Gastroesophageal sphincter (tissue), 3 donors: ENCODE measurements around the gene VAV3.
A peak's percentile ranks its signal among the peaks of the same experiment; 100 is the strongest.

Experiments used
- POLR2A ChIP-seq, 2 donors: fragments of 450-650 bp; IDR thresholded peaks; one replicate each; pipeline ENCODE4 v1.6.1; 2017; ENCODE audit warnings: antibody characterized with exemption in 2 of 2, mild to moderate bottlenecking in 2 of 2, moderate library complexity in 1 of 2
- TF ChIP-seq, protein P1 (sequence below), 4 experiments: fragments of 200-600 bp in 2 of 4; fragments of 450-650 bp in 2 of 4; sonication (generic) in 1 of 4; IDR thresholded peaks; one replicate each; pipeline ENCODE4 v1.5.1; 2017 to 2019; ENCODE audit warnings: antibody characterized with exemption in 4 of 4, mild to moderate bottlenecking in 2 of 4, moderate library complexity in 2 of 4

DNA sequence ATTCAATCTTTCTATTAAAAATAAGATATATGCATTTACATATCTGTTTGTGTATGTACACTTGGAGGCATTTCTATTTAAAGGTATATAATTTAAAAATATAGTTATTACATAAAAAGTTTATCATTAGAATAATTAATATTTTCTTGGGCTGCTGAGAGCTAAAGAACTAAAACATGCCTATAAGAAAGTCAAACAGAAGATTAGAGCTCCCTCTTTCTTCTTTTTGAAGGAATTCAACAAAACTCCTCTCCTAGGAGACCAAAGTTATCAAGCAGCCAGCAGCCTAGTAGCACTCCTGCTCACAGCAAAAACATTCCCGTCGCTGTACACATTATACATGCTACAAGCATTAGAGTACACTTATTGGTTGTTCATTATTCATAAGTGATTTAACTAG lies 216.4 kb downstream of the VAV3 start:
- TF ChIP-seq, protein P1, sequence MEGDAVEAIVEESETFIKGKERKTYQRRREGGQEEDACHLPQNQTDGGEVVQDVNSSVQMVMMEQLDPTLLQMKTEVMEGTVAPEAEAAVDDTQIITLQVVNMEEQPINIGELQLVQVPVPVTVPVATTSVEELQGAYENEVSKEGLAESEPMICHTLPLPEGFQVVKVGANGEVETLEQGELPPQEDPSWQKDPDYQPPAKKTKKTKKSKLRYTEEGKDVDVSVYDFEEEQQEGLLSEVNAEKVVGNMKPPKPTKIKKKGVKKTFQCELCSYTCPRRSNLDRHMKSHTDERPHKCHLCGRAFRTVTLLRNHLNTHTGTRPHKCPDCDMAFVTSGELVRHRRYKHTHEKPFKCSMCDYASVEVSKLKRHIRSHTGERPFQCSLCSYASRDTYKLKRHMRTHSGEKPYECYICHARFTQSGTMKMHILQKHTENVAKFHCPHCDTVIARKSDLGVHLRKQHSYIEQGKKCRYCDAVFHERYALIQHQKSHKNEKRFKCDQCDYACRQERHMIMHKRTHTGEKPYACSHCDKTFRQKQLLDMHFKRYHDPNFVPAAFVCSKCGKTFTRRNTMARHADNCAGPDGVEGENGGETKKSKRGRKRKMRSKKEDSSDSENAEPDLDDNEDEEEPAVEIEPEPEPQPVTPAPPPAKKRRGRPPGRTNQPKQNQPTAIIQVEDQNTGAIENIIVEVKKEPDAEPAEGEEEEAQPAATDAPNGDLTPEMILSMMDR (IDR thresholded peaks at IDR 0.05): peak; percentile 29 to 54 (median 44)
- TF ChIP-seq POLR2A (IDR thresholded peaks at IDR 0.05): no peak
